C1 segment of cervical spinal cord (tissue), 14 donors: Measurements from ENCODE around the gene PDE3B.
"Not testable (repeated sequence)": the region's sequence is repeated elsewhere in the genome, so short reads cannot be mapped to it uniquely, and the experiment has no call there.

ENCODE experiments used
- DNase-seq, 14 donors: peaks; one replicate each; lab custom pipeline; 2025; lab: John Stamatoyannopoulos, UW

The PDE3B gene

DNA sequence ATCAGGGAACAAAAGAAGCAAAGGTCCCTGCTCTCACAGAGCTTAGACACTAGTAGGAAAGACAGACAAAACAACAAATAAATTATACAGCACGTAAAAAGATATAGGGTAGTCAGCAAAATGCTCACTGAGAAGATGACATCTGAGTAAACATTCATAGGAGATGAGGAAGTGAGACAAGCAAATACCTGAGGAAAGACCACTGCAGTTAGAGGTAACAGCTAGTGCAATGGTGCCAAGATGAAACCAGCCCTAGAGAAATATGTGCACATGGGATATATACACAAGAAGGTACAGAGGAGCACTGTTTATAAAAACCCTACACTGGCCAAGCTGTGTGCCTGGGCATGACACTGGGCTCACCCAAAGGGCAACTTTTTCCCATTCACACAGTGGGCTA is 238.6 kb downstream of the PDE3B start:
- DNase-seq = no peak

DNA sequence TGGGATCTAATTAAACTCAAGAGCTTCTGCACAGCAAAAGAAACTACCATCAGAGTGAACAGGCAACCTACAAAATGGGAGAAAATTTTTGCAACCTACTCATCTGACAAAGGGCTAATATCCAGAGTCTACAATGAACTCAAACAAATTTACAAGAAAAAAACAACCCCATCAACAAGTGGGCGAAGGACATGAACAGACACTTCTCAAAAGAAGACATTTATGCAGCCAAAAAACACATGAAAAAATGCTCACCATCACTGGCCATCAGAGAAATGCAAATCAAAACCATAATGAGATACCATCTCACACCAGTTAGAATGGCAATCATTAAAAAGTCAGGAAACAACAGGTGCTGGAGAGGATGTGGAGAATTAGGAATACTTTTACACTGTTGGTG is 240.1 kb downstream of the PDE3B start:
- not testable (repeated sequence) for DNase-seq

DNA sequence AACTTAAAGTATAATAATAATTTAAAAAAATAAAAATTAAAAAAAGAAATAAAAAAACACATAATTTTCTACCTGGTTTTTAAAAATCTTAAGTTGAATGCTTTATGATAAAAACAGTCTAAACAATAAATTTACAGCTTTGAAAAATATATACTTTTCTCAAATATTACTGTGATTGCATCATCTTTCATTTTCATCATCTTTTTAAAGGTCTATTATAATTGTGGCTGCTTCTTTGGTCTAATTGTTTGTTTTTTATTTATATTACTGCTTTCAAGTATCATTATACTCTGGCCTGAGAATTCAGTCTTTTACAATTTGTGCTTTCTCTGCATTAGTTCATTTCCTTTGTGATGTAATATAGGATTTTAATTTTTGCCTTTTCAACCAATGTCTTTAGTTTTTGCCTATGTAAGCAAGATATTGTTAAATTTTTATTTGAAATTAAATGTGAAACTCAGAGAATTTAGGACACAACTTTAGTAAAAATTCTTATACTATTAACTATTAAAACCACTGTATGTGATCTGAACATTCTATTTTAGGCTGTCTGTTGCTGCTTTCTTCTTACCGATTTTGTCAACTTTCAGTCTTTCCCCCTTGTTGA is 241.2 kb downstream of the PDE3B start:
- no peak for DNase-seq

DNA sequence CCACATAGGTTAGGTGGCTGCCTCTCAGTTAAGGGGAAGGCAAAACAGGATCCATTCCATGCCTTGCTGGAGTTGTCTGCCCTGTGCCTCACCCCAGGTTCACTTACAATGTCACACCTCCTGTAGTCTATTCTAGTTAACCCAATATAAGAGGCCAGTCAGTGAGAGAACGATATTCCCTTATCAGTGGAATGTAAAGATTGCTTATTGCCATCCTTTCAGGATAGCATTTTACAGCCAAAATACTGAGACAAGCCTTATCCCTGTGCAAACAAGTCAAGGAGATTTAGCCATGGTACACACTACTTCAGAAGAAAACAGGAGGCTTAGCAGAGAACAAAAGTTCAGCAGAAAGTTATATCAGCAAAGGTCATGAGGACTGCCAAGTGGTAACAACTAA is 242.9 kb downstream of the PDE3B start:
- DNase-seq = no peak

DNA sequence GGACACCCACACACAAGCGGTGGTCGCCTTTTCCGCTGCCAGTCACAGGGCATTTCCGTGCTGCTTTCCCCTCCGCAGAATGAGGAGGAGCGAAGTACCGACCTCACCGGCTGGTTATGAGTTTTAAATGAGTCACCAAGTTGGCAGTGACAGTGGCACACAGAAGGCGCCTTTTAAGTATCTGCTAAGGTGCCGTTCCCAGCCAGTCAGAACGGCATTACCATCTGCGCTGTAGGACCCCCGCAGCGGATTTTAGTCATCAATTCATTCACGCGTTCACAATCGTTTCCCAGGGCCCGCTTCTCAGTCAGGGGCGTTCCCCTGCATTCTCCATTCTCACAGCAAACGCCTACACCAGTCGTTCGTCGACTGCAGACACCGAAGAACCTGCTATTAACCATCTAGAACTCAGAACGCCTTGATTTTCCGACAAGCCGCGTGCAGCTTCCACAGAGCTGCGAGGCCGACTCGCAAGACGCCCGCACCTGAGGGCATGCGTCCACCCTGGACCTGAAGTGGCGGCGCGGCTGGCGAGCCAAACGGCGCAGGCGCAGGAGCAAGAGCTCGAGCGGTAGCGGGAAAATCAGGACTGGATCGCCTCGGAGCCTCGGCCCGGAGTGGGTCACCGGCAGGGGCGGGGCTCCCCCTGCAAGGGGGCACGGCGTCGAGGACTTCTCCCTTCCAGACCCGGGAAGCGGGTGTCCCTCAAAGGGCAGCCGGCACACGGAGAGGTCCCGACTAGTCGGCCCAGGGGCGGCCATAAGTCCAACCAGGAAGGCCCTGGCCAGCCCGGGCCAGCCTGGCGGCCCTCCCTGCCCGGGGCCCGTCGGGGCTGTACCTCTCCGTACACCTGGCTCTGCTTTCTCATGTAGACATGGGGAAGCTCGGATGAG is 247.8 kb downstream of the PDE3B start:
- DNase-seq = peak in 13 of 14 donors; percentile 47 to 88 (median 80)

DNA sequence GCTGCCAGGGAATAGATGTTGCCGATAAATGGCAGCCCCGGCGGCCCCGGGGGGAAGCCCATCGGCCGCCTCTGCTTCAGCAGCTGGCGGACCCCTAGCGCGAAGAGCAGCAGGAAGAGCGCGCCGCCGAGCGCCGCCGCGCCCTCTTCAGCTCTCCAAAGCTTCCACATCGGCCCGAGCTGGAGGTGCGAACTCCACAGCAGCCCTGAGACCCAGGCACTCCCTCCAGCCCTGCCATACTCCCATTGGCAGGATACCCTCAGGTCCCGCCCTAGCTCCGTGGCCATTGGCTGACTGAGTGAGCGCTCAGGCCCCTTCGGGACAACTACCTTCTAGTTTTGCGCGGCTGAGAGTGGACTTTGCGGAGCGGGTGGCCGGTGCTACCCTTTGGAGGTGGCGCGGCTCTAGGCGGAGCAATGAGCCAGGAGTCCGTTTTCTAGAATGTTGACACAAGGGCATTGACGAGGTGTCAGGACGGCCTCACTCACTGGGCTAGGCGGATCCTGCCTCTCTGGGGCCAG is 248.5 kb downstream of the PDE3B start, which contains the start of gene CYP2R1:
Gene CYP2R1, minus strand, starts transcription at position 196 of the 521 bp plus-strand sequence. Its CDS starts 26 bp downstream, at position 170.
- DNase-seq = peak; percentile 48 to 94 (median 86)

DNA sequence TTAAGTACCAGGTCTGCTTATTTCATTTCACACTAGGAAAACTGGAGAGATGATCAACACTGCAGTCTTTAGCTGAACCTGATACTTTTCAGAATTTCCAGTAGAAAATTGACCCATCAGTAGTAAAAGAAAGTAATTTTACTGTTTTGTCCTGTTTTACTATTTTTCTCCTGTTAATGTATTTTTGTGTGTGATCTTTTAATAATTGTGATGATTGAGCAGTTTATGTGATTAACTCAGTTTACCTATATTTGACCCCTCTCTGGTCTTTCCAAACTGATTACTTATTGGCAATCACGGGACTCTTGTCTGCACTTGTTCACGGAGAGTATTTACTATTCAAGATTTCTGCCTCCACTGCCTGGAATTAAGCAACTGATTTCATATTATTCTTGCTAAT is 249.0 kb downstream of the PDE3B start:
- no peak for DNase-seq

DNA sequence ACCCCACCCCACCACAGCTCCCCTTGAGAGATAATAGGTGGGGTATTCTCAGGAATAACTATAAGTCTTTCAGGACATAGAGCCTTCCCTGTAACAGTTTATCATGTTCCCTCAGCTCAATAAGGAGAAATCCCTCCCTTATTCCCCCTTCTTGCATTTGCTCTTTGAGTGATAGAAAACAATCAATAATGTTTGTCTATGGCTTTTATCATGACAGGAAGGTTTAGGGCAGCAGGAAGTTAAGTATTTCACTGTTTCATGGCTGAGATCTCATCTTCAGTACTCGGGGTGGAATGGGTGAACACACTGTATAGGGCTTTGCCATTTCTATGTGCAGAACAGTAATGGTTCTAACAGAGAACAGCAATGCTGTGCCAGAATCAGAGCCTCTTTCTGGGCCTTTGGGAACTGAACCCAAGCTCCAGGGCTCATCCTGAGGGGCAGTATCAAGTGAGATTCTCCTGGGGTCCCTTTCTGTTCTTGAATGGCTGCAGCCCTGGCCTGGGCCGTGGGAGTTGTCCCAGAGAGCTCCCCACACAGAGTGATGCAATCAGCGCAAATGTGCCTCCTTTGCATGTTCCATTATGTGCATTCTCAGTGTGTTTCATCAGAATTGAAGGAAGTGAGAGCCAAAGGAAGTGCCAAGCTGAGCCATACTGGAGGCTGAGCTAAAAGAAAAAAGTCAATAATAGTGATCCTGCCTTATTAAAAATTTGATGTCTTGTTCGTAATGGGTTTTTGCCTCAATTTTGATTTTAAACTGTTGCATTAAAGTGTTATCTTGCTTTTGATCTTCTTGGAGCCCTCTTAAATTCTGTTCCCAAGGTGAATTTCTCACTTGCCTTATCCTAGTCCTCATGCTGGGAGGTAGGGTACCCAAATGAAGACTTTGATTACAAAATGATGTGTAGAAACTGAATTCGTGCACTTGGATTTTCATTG is 251.3 kb downstream of the PDE3B start:
- peak in 5 of 14 donors; percentile 8 to 29 (median 14) for DNase-seq

DNA sequence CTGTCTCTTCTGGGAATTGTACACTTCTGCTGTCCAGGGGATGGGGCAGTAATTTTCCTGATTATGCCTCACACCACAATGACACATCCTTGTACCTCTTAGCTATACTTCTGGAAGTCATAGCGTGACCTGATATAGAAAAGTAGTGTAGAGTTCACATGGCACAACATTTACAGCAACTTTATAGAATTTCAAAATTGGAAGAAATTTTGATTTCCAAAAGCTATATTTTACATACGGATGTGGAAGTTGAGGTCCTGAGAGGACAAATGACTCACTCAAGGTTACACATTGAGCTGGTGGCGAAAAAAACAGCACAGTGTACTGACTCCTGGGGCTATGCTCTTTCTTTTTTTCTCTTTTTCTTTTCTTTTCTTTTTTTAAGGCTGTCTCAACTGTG is 254.8 kb downstream of the PDE3B start:
- DNase-seq = no peak

DNA sequence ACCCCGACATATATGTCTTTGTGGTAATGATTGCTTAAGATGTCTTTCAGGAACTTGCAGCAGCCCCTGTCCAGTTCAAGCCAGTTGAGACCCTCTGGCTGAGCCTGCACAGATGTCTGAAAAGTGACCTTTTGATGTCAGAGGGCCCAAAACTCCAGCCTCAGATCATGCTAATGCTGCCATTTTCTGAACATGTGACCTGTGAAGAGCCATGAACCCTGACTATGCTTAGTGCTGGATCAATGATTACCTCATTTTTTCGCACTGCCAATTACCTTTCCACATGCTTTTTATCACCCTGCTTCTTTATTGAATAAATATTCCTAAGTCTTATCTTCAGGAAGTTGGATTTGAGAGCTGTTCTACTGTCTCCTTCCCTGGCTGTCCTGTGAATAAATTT is 255.3 kb downstream of the PDE3B start:
- no peak for DNase-seq

DNA sequence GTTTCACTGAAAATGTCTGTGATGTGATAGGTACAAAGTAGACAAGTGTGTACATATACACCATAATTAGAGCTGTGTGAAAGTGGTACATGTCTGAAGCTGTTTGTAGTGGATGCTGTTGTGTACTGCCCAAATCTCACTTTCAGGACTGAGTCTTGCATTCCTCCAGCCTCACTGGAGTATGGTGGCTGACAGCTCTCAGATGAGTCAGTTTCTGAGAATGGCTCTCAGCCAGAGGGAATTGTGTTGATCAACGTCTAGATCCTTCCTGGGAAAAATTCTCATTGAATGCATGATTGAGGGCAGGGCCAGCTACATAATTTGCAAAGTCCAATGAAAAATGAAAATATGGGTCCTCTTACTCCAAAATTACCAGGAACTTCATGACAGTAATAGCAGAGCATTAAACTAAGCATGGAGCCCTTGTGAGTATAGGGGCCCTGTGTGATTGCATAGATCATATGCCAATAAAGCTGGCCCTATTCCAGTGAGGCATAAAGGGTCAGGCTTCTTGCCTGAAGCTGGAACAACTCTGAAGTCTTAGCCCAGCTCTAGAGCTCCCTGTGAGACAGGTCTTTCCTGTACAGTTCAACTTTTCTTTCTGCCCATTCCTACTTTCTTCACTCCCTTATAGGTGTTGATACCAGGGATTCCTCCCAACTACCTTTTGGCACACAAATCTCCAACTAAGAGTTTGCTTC is 259.2 kb downstream of the PDE3B start:
- DNase-seq = no peak

DNA sequence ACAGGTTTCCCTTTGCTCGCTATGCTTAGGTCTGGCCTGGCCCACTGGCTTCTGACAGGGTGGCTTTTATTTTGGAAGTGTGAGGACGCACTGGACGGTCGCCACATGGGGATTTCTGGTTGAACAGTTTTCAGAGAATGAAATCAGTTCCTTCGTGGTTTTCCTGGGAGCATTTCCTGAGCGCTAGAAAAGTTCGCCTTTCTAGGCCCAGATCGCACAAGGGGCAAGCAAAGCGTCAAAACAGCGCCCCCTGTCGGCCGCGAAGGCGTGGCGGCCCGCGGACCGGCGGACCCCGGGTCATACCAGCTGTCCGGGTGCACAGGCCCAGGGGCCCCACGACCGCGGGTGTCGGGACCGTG is 261.1 kb downstream of the PDE3B start:
- DNase-seq = peak in 12 of 14 donors; percentile 32 to 80 (median 59)

DNA sequence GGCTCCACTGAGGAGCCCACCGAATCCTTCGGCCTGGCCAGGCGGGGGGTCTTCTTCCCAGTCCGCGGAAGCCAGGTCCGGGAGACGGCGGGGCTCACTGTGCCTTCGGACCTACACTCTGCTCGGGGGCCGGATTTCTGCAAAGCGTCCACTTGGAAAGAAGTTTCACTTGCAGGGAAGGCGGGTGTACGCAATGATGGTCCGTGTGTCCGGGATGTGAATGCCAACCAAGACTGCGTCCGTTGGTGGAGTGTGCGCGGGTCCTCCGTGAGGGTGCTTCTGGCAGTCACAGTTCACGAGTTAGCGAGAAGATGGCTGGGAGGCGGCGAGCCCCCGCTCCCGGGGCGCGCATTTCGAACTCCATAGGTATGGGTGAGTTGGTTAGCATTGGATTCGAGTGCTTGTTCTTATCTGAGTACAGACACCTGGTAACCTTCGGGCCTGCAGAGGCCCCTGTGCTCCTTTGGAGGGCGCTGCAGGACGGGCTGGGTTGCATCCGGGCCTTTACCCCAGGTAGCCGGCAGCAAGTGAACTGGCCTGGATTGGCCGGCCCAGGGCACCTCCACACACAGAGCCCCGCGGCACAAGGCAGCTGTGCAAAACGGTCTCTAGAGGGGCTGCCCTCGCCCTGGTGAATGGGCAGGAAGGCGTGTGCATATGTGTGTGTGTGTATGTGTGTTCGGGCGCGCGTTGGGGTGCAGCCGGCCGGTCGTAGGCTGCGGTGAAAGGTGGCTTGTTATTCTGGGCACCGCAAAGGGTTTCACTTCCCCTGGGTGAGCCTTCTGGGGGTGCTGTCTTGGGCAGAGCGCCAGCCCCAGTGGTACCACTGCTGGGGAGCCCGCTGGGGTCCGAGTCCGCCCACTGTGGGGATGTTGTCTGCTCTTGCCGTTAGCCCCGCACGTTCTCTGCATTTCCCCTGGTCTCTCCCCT is 261.8 kb downstream of the PDE3B start:
- peak in 9 of 14 donors; percentile 7 to 65 (median 37) for DNase-seq

DNA sequence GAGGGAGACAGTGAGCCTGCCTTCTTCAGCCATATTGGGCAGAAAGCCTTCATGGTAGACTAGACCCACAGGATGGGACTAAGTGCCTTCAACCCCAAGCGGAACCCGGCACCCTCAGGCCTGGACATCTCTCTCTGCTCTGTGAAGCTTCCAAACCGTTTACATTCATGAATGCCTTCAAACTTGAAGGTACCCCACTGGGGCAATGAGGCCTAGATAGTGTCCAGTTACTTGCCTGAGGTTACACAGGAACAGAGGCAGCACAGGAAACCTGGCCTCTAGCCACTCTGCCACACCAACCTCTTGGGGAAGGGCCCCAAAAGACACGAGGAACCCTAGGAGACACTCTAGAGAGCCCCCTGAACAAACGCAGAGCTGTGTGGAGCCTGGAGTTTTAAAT is 263.0 kb downstream of the PDE3B start:
- no peak for DNase-seq

DNA sequence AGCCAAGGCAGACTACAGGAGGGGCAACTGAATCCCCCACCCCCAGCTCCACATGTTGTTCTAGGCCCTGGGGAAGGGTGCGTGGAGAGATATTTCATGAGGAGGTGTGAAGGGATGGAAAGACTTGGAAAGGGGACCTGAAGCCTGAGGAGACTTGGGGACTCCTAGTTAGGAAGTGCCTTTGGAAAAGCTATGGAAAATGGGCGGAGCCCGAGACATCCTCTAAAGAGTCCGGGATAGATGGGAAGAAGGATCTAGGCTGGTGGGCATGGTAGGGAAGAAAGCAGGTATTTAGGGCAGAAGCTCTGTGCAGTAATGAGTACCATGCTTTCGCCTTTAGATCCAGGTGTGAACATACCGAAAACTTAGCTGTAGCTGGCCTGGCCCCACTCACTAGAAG is 263.4 kb downstream of the PDE3B start:
- DNase-seq = peak in 1 of 14 donors; percentile 31

DNA sequence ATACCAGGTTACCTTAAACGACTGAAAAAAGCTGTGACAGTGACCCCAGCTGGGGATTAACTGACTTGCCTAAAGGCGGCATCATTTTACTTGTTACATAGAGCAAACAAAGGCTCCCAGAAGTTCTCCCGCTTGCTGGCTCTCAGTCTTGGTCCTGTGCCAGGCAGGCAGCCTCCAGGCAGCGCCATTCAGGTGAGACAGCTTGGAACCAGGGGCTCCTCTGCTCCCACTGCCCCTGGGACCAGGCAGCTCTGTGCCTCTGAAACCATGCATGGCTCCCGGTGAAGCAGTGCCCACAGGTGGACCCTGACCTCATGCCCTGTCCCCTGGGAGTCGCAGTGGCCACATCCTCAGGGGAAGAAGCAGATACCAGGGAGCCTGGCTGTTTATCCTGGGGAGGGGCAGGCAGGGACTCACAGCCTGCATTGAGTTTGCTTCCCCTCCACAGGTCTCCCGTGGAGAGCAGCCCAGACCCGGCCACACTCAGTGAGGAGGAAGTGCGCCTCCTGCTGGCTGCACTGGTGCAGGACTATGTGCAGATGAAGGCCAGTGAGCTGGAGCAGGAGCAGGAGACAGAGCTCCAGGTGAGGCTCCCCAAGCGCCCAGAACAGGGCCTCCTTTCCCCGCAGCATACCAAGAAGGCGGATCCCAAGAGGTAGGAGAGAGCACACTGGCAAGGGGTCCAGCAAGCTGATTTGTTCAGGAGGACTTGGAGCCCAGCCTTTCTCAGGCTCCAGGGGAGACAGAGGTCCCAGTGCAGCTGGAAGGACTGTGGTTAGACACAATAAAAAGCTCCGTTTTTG is 264.0 kb downstream of the PDE3B start:
- DNase-seq = peak in 13 of 14 donors; percentile 15 to 77 (median 40)

DNA sequence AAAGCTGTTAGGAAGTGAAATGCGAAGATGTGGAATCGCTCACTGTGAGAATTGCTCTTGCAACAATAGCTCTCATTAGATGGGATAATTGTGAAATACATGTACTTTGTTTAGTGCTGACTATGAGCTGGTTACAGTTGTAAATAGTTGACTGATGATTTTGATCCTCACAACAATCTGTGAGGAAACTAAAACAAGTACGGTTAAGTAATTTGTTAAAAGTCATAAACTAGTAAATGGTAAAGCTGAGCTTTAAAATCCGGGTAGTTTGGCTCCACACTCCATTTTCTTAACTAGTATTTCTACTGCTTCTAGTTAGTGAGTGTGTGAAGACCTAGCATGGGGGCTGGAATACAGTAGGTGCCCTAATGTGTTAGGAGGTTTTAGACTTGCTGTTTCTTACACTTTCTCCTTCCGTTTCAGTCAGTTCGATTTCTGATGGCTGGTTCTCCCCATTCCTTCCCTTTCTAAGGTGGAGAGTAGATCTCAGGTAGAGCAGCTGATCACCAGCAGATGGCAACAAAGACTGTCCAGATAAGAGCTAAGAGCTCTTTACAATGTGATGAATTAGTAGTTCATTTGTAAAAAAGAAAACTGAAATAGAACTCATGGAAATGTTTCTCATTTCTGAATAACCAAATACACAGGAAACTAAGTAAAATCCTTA is 264.7 kb downstream of the PDE3B start:
- DNase-seq = peak in 2 of 14 donors; percentile 10 to 59

DNA sequence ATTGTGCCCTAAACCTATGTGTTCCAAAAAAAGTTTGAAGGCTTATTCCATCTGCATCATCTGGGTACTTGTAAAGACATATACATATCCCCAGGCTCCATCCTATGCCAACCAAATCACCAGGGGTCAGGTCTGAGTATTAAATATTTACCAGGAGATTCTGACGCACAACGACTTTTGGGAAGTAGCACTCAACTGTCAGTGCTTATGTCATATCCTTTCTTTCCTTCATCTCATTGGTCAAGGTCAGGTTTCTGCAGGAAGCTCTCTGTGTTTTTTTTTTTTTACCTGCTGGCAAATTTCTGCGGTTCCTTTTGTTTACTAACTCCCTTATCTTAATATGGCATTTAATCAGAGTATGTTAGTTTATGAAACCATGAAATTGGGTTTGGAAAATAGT is 270.9 kb downstream of the PDE3B start:
- DNase-seq = no peak
